Measurements from ENCODE around the gene CPT1C.
A peak's percentile ranks its signal among the peaks of the same experiment; 100 is the strongest.

The CPT1C gene

GRCh38 chr19:49660338-49660961 lies 30.5 kb upstream of the CPT1C start:
- no peak for DNase-seq (ENCODE audit: low read depth, low spot score)

- DNase-seq (ENCODE audit: low read depth, low spot score): no peak
These were observed 28.9 kb upstream of the CPT1C start for GRCh38 chr19:49662011-49662410.

GRCh38 chr19:49663224-49663623 lies 27.7 kb upstream of the CPT1C start:
- no peak for DNase-seq (ENCODE audit: low read depth, low spot score)

DNA sequence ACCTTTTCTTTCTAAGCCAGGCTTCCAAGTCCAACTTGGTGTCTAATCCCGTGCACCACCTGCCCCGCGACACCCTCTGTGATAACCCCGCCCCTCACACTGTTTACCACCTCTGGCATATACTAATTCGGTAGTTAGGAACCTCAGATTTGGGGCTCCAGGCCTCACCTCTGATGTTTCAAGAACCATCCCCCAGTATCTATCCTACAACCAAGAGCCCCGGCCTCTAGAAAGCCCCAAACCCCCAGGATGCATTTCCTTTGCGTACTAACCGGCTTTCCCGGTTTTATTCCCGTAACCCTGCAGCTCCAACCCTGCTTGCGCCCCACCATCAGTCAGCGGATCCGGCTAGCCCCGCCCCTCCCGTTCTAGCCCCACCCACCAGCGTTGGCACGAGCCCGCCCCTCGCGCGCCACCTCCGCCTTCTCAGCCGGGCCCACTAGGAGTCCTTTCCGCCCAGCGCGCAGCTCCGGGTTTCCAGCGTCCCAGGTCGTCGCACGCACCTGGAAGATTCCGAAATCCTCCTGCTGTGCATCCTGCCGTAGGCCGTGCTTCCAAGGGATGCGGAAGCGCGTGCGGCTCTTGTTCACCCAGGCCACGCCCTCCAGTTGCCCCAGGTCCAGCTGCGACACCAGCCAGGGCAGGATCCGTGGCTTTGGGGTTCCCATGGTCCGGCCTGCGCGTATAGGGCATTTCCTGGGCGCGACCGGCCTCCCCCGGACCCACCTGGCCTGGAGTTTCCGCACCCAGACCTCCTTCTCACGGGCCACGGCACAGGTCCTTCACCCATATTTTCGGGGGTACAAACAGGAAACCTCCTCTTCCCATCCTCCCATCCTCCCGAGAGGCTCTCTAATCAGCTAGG lies 26.5 kb upstream of the CPT1C start:
- DNase-seq (ENCODE audit: low read depth, low spot score): no peak

DNA sequence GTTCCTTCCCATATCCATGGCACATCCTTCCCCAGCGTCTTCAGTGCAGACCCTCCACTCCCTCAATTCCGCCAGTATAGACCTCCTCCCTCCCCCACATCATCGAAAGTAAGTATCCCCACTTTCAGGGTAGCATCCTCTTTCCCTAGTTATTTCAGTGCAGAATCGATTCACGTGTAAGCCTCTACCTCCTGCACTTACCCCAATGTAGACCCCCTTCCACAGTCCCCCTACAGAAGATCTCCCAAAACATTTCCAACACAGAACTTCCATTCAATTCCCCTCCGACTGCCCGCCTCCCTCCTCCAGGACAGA lies 25.9 kb upstream of the CPT1C start:
- no peak for DNase-seq (ENCODE audit: low read depth, low spot score)

GRCh38 chr19:49665351-49666119 lies 25.4 kb upstream of the CPT1C start, which contains the start of the genes BCL2L12 and IRF3:
BCL2L12 (plus strand) TSS chr19:49665933; CDS start chr19:49666693, 760 bp downstream.
IRF3 (minus strand) TSS chr19:49665857; CDS start chr19:49664838, 1,019 bp downstream.
- peak; percentile 92 for DNase-seq (ENCODE audit: low read depth, low spot score)

DNA sequence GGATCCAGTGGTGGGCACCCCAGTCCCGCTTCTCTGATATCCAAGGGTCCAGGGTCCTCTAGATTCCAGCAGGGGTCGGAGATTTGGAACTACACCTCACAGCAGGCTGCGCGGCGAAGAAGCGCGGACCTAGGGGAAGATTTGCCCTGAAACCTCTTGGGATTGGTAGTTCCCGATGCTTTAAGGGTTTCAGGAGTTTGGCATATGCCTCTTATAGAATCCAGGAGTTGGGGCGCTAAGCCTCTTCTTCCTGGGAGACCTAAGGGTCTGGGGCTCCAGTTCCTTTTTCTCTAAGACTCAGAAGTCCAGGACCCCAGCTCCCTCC lies 24.8 kb upstream of the CPT1C start:
- DNase-seq (ENCODE audit: low read depth, low spot score): no peak

GRCh38 chr19:49667473-49667872 lies 23.4 kb upstream of the CPT1C start:
- no peak for DNase-seq (ENCODE audit: low read depth, low spot score)

DNA sequence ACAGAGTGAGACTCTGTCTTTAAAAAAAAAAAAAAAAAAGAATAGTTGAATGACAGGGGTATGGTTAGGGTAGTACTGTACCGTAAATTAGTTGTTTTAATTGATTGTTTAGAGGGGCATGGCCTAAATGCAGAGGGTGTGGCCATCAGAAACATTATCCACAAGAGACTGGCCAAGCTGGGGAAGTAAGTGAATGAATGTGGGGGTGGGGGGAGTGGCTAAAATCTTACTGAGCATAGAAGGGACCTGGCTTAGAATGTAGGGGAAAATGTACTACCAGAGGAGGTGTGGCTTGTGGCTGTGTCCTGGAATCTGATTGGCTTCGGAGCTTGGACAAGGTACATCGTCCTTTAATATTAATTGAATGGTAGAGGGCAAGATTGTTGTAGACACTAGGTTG lies 21.4 kb upstream of the CPT1C start:
- DNase-seq (ENCODE audit: low read depth, low spot score): no peak

GRCh38 chr19:49672131-49672919 lies 18.6 kb upstream of the CPT1C start:
- DNase-seq (ENCODE audit: low read depth, low spot score): no peak

GRCh38 chr19:49676136-49676783 lies 14.7 kb upstream of the CPT1C start:
- peak; percentile 91 for DNase-seq (ENCODE audit: low read depth, low spot score)

DNA sequence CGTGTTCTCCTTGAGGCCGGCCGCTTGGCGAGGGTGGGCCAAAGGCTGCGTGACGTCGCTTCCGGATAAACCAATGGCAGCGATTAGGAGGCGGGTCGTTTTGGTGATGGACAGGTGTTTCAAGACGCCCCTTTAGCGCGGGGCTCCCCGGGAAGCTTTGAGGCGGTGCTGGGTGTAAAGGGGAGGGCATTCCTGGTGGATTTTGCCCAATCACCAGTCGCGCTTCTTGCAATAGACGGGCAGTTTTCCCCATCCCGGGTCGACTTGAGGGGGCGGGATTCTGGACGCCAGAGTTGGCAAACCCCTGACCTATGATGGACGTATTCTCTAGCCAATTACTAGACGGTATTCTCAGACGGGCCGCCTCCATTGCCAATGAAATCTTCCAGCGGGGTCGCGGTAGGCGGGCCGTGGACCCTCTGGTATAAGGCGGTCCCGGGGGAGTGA lies 14.1 kb upstream of the CPT1C start:
- peak; percentile 100 for DNase-seq (ENCODE audit: low read depth, low spot score)

DNA sequence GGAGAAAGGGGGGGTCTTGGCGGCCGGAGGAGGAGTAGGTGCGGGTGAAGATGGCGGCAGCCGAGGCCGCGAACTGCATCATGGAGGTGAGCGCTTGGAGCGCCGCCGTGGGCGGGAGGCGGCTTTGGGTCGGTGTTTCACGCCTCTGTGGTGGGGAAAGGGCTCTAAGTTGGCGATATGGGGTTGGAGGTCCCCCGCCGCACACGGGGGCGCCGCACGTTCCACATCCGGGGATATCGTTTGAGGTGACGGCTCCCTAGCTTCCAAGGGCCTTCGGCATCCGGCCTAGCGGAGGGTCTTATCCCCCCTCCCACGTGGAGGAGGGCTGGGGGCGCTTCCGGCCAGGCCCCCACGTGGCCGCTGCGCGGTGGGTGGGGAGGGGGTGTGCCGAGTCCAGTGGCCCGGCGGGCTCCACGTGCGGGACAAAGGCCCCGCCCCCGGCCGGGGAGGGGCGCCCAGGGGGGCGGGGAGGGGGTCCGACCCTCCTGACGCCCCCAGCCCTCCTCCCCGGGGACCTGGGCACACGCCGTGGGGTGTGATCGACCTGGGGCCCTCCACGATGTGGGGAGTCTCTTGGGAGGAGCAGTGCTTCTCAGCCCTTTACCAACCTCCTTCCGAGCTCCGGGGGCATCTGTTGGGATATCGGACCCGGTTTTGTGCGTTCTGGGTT lies 13.6 kb upstream of the CPT1C start, which contains the start of gene PRMT1:
PRMT1 (plus strand) TSS at position 41 of the 670 bp plus-strand sequence; CDS start at position 51, 10 bp downstream.
- DNase-seq (ENCODE audit: low read depth, low spot score): no peak

GRCh38 chr19:49677901-49678674 lies 12.8 kb upstream of the CPT1C start:
- no peak for DNase-seq (ENCODE audit: low read depth, low spot score)

DNA sequence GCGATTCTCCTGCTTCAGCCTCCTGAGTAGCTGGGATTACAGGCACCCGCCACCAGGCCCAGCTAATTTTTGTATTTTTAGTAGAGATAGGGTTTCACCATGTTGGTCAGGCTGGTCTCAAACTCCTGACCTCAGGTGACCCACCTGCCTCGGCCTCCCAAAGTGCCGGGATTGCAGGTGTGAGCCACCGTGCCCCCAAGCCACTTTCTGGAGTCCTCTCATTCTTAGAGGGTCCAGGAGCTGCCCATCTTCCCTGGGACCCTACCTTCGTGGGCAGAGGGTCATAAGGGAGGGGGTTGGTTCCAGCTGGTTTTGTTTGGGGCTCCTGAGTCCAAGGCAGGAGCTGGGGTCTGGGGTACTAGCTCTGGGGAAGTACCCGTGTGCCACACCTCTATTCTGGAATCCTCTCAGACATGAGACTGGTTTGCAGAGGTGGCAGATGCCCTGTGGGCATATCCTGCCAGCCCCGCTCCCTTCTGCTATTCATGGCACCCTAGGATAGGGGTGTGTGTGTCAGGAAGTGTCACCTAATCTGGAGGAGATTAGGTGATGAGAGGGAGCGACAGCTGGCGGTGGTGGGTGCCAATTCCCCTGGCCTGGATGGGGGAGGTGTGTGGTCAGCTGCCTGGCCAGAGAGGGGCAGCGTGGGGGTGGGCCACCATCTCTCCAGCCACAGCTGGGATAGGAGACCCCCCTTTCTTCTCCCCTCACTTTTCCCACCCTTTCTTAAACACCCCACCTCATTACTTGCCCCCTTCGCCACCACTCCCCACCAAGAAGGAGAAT lies 11.7 kb upstream of the CPT1C start:
- DNase-seq (ENCODE audit: low read depth, low spot score): no peak

DNA sequence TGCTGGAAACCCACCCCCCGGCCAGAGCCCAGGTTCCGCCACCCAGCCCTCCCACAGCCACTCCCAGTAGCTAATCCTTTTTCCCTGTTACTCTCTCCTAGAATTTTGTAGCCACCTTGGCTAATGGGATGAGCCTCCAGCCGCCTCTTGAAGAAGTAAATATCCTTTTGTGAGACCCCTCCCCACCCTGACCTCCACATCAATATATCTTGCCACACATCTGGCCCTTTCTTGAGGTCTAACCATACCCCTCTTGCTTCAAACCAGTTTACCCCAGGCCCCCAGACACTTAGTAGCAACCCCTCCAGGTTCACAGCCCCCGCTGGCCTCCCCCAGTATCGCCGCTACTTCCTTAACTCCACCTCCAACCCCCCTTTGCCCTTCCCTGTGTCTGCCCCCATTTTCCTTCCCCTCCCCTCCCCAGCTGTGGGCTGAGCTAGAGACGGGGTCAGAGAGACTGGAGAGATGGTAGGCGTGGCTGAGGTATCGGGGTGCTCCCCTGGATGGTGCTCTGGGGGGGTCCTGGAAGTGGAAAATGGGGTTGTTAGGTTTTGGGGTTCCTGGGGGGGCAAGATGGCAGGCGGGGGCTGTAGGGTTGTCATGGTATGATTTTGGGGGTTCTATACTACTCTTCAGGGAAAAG lies 11.0 kb upstream of the CPT1C start:
- DNase-seq (ENCODE audit: low read depth, low spot score): no peak

DNA sequence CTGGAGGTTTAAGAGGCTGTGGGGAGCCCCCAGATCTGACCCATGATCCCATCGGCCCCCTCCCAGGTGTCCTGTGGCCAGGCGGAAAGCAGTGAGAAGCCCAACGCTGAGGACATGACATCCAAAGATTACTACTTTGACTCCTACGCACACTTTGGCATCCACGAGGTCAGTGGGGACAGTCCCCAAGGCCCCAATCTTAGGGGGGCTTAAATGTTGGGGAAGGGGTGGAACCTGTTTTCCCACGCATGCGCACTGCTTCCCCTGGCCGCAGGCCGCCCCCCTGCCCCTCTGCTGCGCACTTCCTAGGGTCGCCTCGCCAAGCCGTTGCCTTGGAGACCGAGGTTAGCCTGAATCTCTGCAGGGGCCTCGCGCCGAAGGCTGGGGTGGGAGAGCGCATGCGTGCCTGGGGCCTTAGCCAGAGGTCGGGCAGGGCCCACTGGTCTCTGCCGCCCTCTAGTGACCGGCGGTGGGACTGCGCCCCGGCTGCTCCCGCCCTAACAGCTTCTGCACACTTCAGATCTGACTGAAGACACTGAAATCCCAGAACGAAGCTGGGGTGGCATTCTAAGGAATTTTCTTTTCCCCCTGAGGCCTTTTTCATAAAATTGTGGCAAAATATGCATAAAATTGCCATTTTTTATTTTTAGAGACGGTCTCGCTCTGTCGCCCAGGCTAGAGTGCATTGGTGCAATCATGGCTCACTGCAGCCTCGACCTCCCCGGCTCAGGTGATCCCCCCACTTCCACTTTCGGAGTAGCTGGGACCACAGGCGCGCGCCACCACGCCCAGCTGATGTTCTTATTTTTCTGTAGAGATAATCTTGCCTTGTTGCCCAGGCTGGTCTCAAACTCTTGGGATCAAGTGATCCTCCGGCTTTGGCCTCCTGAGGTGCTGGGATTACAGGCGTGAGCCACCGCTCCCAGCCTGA lies 10.2 kb upstream of the CPT1C start:
- peak; percentile 76 for DNase-seq (ENCODE audit: low read depth, low spot score)

Measured in smooth muscle cell of the brain vasculature (primary cell).